K562 (cell line): ENCODE data around the gene CHST8. TPM values are rescaled to one million over a fixed set of nuclear protein-coding genes. Genes with fewer than 3 reads are reported as not detected.

Experiments
- THAP7 ChIP-seq: fragments of 250-450 bp; sonication (Bioruptor Pico); IDR thresholded peaks from 2 replicates; pipeline ENCODE4 v1.5.0; 2021
- ZBTB7A ChIP-seq: IDR thresholded peaks from 2 replicates; pipeline ENCODE4 v1.6.1; 2011; ENCODE audit warnings: low read depth, mild to moderate bottlenecking, low read length, moderate library complexity, borderline replicate concordance; ENCODE audit not compliant: control insufficient read depth
- polyA plus RNA-seq, 8 experiments: library from polyadenylated mRNA; depleted of rRNA in 4 of 8; stranded (reverse) in 5 of 8; unstranded in 3 of 8; fragments of >200 nt; fragmentation: Nextera tagmentation in 2 of 8; fragmentation: Illumina TruSeq in 1 of 8; extraction: Ambion mirVana in 2 of 8; extraction: Trizol in 1 of 8; gene quantifications; 2 replicates each; pipeline versions ENCODE4 v1.2.1 to v1.2.3, GENCODE V29; 2011 to 2014; ENCODE audit warnings: inconsistent platforms in 1 of 8, missing spikeins in 1 of 8
- total RNA-seq, 7 experiments: library from RNA; depleted of rRNA in 6 of 7; stranded (reverse); fragments of >200 nt in 6 of 7; fragmentation: Illumina TruSeq in 2 of 7; extraction: Trizol in 2 of 7; gene quantifications; 2 replicates each; pipeline versions ENCODE4 v1.2.1 to v1.2.3, GENCODE V29; 2011 to 2021; ENCODE audit warnings: low replicate concordance in 1 of 7
- TF ChIP-seq, protein P1 (sequence below), 2 experiments: fragments of 450-650 bp; IDR thresholded peaks; 2 replicates each; pipeline ENCODE4 v1.6.1; 2016; ENCODE audit warnings: mild to moderate bottlenecking in 2 of 2, borderline replicate concordance in 1 of 2, low read depth in 1 of 2, moderate library complexity in 1 of 2
- TF ChIP-seq, protein P2 (sequence below): fragments of 250-450 bp; sonication (Bioruptor Pico); IDR thresholded peaks from 2 replicates; pipeline ENCODE4 v1.8.0; 2021; ENCODE audit warnings: moderate library complexity, mild to moderate bottlenecking, inconsistent platforms
- TF ChIP-seq, protein P3 (sequence below): fragments of 450-650 bp; IDR thresholded peaks from 2 replicates; pipeline ENCODE4 v1.6.1; 2016; ENCODE audit warnings: mild to moderate bottlenecking

CHST8 gene
- total and polyA plus RNA-seq, 9 of the 15 experiments (the other 6 are each of a cell fraction or from before 2014, with no cell fraction given): 0.11 TPM; not detected in 8

DNA sequence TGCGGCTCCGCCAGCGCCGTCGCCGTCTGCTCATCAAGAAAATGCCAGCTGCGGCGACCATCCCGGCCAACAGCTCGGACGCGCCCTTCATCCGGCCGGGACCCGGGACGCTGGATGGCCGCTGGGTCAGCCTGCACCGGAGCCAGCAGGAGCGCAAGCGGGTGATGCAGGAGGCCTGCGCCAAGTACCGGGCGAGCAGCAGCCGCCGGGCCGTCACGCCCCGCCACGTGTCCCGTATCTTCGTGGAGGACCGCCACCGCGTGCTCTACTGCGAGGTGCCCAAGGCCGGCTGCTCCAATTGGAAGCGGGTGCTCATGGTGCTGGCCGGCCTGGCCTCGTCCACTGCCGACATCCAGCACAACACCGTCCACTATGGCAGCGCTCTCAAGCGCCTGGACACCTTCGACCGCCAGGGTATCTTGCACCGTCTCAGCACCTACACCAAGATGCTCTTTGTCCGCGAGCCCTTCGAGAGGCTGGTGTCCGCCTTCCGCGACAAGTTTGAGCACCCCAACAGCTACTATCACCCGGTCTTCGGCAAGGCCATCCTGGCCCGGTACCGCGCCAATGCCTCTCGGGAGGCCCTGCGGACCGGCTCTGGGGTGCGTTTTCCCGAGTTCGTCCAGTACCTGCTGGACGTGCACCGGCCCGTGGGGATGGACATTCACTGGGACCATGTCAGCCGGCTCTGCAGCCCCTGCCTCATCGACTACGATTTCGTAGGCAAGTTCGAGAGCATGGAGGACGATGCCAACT, 150.5 kb downstream of the CHST8 start (continued):
- TF ChIP-seq, protein P1, sequence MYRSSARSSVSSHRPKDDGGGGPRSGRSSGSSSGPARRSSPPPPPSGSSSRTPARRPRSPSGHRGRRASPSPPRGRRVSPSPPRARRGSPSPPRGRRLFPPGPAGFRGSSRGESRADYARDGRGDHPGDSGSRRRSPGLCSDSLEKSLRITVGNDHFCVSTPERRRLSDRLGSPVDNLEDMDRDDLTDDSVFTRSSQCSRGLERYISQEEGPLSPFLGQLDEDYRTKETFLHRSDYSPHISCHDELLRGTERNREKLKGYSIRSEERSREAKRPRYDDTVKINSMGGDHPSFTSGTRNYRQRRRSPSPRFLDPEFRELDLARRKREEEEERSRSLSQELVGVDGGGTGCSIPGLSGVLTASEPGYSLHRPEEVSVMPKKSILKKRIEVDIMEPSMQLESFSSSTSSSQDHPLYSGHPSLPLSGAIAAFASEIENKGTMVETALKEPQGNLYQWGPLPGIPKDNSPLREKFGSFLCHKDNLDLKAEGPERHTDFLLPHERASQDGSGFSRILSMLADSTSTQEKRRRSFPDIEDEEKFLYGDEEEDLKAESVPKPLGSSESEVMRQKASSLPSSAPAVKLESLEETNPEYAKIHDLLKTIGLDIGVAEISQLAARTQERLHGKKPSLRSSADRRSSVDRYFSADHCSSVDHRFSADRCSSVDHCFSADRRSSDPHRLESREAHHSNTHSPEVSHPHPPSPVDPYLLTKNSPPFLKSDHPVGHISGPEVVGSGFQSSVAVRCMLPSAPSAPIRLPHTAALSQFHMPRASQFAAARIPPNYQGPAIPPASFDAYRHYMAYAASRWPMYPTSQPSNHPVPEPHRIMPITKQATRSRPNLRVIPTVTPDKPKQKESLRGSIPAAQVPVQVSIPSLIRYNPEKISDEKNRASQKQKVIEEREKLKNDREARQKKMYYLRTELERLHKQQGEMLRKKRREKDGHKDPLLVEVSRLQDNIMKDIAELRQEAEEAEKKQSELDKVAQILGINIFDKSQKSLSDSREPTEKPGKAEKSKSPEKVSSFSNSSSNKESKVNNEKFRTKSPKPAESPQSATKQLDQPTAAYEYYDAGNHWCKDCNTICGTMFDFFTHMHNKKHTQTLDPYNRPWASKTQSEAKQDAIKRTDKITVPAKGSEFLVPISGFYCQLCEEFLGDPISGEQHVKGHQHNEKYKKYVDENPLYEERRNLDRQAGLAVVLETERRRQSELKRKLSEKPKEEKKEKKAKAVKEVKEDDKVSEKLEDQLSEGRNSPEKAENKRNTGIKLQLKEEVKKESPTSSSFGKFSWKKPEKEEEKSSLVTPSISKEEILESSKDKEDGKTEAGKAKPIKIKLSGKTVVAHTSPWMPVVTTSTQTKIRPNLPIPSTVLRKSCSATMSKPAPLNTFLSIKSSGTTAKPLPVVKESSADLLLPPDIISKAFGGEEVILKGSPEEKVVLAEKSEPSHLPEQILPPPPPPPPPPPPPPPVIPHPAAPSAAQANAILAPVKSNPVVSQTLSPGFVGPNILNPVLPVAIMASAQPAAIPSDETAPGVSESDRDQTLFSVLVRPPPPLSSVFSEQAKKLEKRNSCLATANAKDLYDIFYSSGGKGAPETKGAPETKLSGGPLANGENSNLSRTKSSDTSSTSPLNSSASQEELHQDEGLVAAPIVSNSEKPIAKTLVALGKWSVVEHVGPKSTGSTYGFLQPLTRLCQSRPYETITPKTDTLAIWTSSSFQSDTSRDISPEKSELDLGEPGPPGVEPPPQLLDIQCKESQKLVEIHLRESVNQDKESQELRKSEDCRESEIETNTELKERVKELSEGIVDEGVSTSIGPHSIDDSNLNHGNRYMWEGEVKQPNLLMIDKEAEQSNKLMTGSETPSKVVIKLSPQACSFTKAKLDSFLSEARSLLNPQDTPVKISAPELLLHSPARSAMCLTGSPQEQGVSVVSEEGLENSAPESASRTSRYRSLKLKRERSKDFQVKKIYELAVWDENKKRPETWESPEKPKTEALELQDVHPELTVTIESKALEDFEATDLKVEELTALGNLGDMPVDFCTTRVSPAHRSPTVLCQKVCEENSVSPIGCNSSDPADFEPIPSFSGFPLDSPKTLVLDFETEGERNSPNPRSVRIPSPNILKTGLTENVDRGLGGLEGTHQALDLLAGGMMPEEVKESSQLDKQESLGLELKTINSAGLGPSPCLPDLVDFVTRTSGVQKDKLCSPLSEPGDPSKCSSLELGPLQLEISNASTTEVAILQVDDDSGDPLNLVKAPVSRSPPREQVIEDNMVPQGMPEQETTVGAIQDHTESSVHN (IDR thresholded peaks at IDR 0.05; ENCODE audit: borderline replicate concordance in 1 of 2, low read depth in 1 of 2): no peak
- TF ChIP-seq, protein P2, sequence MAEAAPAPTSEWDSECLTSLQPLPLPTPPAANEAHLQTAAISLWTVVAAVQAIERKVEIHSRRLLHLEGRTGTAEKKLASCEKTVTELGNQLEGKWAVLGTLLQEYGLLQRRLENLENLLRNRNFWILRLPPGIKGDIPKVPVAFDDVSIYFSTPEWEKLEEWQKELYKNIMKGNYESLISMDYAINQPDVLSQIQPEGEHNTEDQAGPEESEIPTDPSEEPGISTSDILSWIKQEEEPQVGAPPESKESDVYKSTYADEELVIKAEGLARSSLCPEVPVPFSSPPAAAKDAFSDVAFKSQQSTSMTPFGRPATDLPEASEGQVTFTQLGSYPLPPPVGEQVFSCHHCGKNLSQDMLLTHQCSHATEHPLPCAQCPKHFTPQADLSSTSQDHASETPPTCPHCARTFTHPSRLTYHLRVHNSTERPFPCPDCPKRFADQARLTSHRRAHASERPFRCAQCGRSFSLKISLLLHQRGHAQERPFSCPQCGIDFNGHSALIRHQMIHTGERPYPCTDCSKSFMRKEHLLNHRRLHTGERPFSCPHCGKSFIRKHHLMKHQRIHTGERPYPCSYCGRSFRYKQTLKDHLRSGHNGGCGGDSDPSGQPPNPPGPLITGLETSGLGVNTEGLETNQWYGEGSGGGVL: no peak
- TF ChIP-seq THAP7 (CRISPR knock-in tag): no peak
- TF ChIP-seq, protein P3, sequence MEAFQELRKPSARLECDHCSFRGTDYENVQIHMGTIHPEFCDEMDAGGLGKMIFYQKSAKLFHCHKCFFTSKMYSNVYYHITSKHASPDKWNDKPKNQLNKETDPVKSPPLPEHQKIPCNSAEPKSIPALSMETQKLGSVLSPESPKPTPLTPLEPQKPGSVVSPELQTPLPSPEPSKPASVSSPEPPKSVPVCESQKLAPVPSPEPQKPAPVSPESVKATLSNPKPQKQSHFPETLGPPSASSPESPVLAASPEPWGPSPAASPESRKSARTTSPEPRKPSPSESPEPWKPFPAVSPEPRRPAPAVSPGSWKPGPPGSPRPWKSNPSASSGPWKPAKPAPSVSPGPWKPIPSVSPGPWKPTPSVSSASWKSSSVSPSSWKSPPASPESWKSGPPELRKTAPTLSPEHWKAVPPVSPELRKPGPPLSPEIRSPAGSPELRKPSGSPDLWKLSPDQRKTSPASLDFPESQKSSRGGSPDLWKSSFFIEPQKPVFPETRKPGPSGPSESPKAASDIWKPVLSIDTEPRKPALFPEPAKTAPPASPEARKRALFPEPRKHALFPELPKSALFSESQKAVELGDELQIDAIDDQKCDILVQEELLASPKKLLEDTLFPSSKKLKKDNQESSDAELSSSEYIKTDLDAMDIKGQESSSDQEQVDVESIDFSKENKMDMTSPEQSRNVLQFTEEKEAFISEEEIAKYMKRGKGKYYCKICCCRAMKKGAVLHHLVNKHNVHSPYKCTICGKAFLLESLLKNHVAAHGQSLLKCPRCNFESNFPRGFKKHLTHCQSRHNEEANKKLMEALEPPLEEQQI: no peak
- TF ChIP-seq ZBTB7A: no peak
